SK-N-SH treated with all-trans-retinoic acid at 6 μM for 48 hours (cell line): Measurements from ENCODE around the gene CLCN6.

ENCODE experiments used
- ESRRG ChIP-seq: fragments of 250-450 bp; sonication (Bioruptor Pico); IDR thresholded peaks from 2 replicates; pipeline ENCODE4 v1.6.1; 2021; ENCODE audit warnings: mild to moderate bottlenecking
- OSR1 ChIP-seq: fragments of 250-450 bp; sonication (Bioruptor Pico); IDR thresholded peaks from 2 replicates; pipeline ENCODE4 v1.8.0; 2022; ENCODE audit warnings: moderate library complexity, mild to moderate bottlenecking, inconsistent platforms
- PATZ1 ChIP-seq: fragments of 250-450 bp; sonication (Bioruptor Pico); IDR thresholded peaks from 2 replicates; pipeline ENCODE4 v1.8.0; 2020; ENCODE audit warnings: mild to moderate bottlenecking, moderate library complexity, borderline replicate concordance
- PPARA ChIP-seq: fragments of 250-450 bp; sonication (Bioruptor Pico); IDR thresholded peaks from 2 replicates; pipeline ENCODE4 v1.5.0; 2020; ENCODE audit warnings: mild to moderate bottlenecking, borderline replicate concordance

GRCh38 chr1:11806307-11806936 is 431 bp downstream of the CLCN6 start:
- TF ChIP-seq OSR1 (CRISPR knock-in tag) (no peak), PATZ1 (CRISPR knock-in tag) (no peak), PPARA (CRISPR knock-in tag) (no peak), ESRRG (no peak)
